Astrocyte of the cerebellum (primary cell): ENCODE data around the gene TTC28.

Source experiments
- DNase-seq: peaks from one replicate; pipeline ENCODE4 v3.0.0-alpha.2; 2011; ENCODE audit warnings: low read depth
- H3K4me3 ChIP-seq: 2 replicates; pipeline ENCODE4 v1.5.1; 2011; ENCODE audit warnings: mild to moderate bottlenecking, low read depth, low read length, moderate library complexity
- CTCF ChIP-seq: IDR thresholded peaks from 2 replicates; pipeline ENCODE4 v1.5.1; 2012; ENCODE audit warnings: low read length, low read depth, moderate library complexity, mild to moderate bottlenecking; ENCODE audit errors: missing control alignments
- in situ Hi-C: cut with HindIII; loops from 2 replicates; pipeline ENCODE4 v1.10.0; 2017; ENCODE audit warnings: low sequenced_read_pairs

TTC28 gene

GRCh38 chr22:28230671-28231070 is 449.0 kb downstream of the TTC28 start:
- in situ Hi-C loops: no loop called here
- H3K4me3 ChIP-seq: no peak overlapping the region
- DNase-seq: no peak
- no peak for TF ChIP-seq CTCF

- H3K4me3 ChIP-seq: no peak overlapping the region
- no peak for DNase-seq
- in situ Hi-C loops: no loop called here
- TF ChIP-seq CTCF: no peak
These were observed 449.8 kb downstream of the TTC28 start for GRCh38 chr22:28229566-28230485.

- TF ChIP-seq CTCF: no peak
- in situ Hi-C loops: no loop called here
- no peak overlapping the region for H3K4me3 ChIP-seq
- DNase-seq: no peak
These were observed 455.8 kb downstream of the TTC28 start for GRCh38 chr22:28223826-28224225.

- in situ Hi-C loops: no loop called here
- TF ChIP-seq CTCF: no peak
- DNase-seq: no peak
- no peak overlapping the region for H3K4me3 ChIP-seq
These were observed 456.5 kb downstream of the TTC28 start for GRCh38 chr22:28222976-28223745.

GRCh38 chr22:28222571-28222970 is 457.1 kb downstream of the TTC28 start:
- H3K4me3 ChIP-seq: no peak overlapping the region
- in situ Hi-C loops: no loop called here
- TF ChIP-seq CTCF: no peak
- no peak for DNase-seq

GRCh38 chr22:28222052-28222451 is 457.6 kb downstream of the TTC28 start:
- in situ Hi-C loops: no loop called here
- no peak overlapping the region for H3K4me3 ChIP-seq
- no peak for DNase-seq
- TF ChIP-seq CTCF: no peak
